ENCODE measurements around the gene ICAM2. TPM values are rescaled to one million over a fixed set of nuclear protein-coding genes. Genes with fewer than 3 reads are reported as not detected.

ICAM2 gene
- total RNA-seq, 4 donors from 2014 or later = 18.0 to 95.1 (median 36.3) TPM

DNA sequence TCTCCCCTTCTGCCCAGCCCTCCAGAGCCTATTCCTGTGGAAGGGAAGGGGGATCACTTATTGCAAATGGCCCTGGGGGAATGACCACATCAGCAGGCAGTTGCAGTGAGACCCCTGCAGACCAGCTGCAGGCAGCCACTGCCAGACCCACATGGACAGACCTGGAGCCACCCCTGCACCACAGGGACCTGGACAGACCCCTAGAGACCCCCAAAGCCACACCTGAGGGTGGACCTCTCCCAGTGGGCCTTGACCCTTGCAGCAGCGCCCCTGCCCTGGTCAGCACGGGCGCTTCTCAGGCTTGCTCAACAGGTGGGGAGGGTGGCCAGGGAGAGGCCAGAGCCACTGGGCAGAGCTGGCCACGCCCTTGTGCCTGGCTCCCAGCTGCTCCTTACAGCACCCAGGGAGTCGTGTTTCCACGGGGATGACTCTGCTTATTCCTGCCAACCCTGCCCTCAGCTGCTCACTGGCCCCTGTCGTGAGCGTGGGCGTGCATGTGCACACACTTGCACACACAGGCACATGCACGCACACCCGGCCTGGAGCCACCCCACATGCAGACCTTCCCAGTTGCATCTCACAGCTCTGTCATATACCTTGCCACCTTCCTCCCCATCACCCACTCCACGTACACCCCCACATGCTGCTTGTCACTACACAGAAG lies 46.4 kb downstream of the ICAM2 start:
- no peak overlapping the region for H3K4me3 ChIP-seq
- no peaks in the 10 kb centered on the region for H3K4me1 ChIP-seq
- TF ChIP-seq POLR2A (IDR thresholded peaks at IDR 0.05) = no peak
- no peak for TF ChIP-seq EP300 (IDR thresholded peaks at IDR 0.05)
- TF ChIP-seq CTCF (IDR thresholded peaks at IDR 0.05) = no peak
- no peaks in the 10 kb centered on the region for H3K9me3 ChIP-seq
- no peak overlapping the region for H3K27ac ChIP-seq
- H3K27me3 ChIP-seq = no peaks in the 10 kb centered on the region
- DNase-seq (ENCODE audit: low spot score in 2 of 2) = no peak
- 78 to 88% methylated on average over 12 of the region's 12 CpGs for WGBS, 2 donors
- no peaks in the 10 kb centered on the region for H3K36me3 ChIP-seq

- Histone ChIP-seq H3K4me3 (no peak overlapping the region), H3K27me3 (no peaks in the 10 kb centered on the region), H3K9me3 (no peaks in the 10 kb centered on the region), H3K27ac (no peak overlapping the region), H3K4me1 (no peaks in the 10 kb centered on the region), H3K36me3 (no peaks in the 10 kb centered on the region)
- DNase-seq (ENCODE audit: low spot score in 2 of 2) = no peak
- no peak for TF ChIP-seq CTCF (IDR thresholded peaks at IDR 0.05)
- TF ChIP-seq EP300 (IDR thresholded peaks at IDR 0.05) = no peak
- 93 to 96% methylated on average over 6 of the region's 6 CpGs for WGBS, 2 donors
These were observed 47.2 kb downstream of the ICAM2 start for GRCh38 chr17:63973247-63973646.

- Histone ChIP-seq H3K27ac (no peak within 1 kb of the TSS), H3K9me3 (no peaks in the 10 kb centered on the region), H3K4me1 (no peaks in the 10 kb centered on the region), H3K36me3 (no peaks in the 10 kb centered on the region), H3K27me3 (no peaks in the 10 kb centered on the region), H3K4me3 (no peak within 1 kb of the TSS)
- no peak for TF ChIP-seq CTCF (IDR thresholded peaks at IDR 0.05)
- DNase-seq (ENCODE audit: low spot score in 2 of 2) = no peak
- WGBS, 2 donors = 82 to 95% methylated on average over 4 to 11 of the region's 14 CpGs
These were observed 47.6 kb downstream of the ICAM2 start, which contains the start of gene SCN4A for GRCh38 chr17:63972796-63973195. Gene SCN4A, minus strand, starts transcription at chr17:63972918. Its CDS starts 77 bp downstream, at chr17:63972841.

GRCh38 chr17:63969278-63969677 lies 51.2 kb downstream of the ICAM2 start:
- Histone ChIP-seq H3K27me3 (no peaks in the 10 kb centered on the region), H3K4me3 (no peak overlapping the region), H3K4me1 (no peaks in the 10 kb centered on the region), H3K9me3 (no peaks in the 10 kb centered on the region), H3K27ac (no peak overlapping the region), H3K36me3 (no peaks in the 10 kb centered on the region)
- no peak for DNase-seq (ENCODE audit: low spot score in 2 of 2)
- no peak for TF ChIP-seq CTCF (IDR thresholded peaks at IDR 0.05)
- TF ChIP-seq POLR2A (IDR thresholded peaks at IDR 0.05) = no peak
- TF ChIP-seq EP300 (IDR thresholded peaks at IDR 0.05) = no peak
- WGBS, 2 donors = 64 to 70% methylated on average over 10 of the region's 10 CpGs

GRCh38 chr17:63967953-63968352 lies 52.5 kb downstream of the ICAM2 start:
- TF ChIP-seq POLR2A (IDR thresholded peaks at IDR 0.05) (no peak), EP300 (IDR thresholded peaks at IDR 0.05) (no peak), CTCF (IDR thresholded peaks at IDR 0.05) (no peak)
- 88% methylated on average over 19 of the region's 19 CpGs for WGBS, 2 donors
- Histone ChIP-seq H3K27me3 (no peaks in the 10 kb centered on the region), H3K4me3 (no peak overlapping the region), H3K9me3 (no peaks in the 10 kb centered on the region), H3K4me1 (no peaks in the 10 kb centered on the region), H3K27ac (no peak overlapping the region), H3K36me3 (no peaks in the 10 kb centered on the region)
- DNase-seq (ENCODE audit: low spot score in 2 of 2) = no peak

Data from tibial nerve (tissue), 4 donors.